Stimulated activated CD8-positive, alpha-beta memory T cell treated with anti-CD3 and anti-CD28 coated beads, Interleukin-15, amount 100 ng/mL, for 48 hours (primary cell): Measurements from ENCODE around the gene MAPK1.
"Not testable (repeated sequence)": the region's sequence is repeated elsewhere in the genome, so short reads cannot be mapped to it uniquely, and the experiment has no call there.

Source experiments
- DNase-seq, 2 donors: peaks; one replicate each; pipeline ENCODE4 v3.0.0-alpha.2; 2020; ENCODE audit warnings: low read depth in 2 of 2

The MAPK1 gene

DNA sequence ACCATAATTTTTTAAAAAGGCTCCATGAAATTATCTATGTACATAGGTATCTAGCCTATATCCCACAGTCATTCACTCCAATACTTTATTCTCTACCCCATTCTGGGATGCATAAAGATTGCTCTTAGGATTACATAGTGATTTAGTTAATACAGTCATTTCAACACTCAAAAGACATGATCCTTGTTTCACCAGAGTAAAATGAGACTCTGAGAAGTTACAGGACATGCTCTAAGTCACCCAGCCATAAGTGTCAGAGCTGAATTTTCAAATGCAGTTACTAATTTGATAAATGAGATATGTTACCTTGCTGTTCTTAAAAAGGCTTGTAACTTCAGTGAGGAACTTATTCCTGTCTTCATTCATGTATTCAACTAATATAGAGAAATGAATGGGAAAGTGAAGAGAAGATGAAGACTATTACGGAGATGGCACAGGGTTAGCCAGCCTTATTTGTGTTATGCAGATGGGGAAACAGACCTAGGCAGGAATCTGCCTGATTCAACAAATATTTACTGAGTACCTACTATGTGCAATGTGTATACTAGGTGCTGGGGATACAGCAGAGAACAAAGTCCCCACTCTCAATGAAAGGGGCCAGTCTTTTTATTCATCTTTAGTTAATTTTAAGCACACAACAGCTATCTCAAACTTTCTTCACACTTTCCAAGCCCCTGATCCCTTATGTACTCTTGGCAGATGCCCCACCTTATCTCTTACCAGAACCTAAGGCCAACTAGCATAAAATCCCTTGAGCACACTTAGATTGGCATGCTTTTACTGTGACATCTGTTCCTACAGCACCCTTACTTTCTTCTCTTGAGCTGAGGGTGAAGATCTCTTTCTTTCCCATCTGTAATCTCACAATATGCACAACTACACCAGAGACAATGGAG lies 21.6 kb downstream of the MAPK1 start:
- no peak for DNase-seq

DNA sequence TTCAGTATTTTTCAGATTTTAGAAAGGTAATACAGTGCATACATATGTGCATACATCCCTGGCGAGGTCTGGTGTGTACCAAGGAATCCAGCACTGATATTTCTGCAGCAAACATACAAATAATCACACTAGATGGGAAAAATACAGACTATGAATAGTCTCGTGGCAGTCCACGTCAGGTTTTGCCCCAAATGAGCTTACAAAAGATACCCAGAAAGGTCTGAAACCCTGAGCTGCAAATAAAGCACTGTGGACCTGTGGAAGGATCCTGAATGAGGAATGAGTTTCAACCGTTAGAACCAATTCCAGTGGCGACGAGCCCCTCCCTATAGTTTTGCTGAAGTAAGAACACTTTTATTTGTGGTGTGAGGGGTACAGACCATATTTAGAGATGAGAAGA lies 24.5 kb downstream of the MAPK1 start:
- DNase-seq, result no peak

DNA sequence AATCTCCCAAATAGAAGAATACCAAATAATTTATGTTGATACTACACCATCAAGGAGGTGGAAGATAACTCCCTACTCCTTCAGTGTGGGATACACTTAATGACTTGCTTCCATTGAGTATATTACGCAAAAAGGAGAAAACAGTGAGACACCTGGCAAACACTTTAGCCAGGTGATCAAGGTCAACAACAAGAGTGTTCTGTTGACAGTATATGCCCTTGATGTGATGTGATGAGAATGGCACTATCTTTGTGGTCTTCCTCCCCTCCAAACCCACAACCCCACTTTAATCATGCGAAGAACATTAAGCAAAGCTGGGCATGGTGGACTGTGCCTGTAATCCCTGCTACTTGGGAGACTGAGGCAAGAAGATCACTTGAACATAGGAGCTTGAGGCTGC lies 26.0 kb downstream of the MAPK1 start:
- DNase-seq, result no peak

DNA sequence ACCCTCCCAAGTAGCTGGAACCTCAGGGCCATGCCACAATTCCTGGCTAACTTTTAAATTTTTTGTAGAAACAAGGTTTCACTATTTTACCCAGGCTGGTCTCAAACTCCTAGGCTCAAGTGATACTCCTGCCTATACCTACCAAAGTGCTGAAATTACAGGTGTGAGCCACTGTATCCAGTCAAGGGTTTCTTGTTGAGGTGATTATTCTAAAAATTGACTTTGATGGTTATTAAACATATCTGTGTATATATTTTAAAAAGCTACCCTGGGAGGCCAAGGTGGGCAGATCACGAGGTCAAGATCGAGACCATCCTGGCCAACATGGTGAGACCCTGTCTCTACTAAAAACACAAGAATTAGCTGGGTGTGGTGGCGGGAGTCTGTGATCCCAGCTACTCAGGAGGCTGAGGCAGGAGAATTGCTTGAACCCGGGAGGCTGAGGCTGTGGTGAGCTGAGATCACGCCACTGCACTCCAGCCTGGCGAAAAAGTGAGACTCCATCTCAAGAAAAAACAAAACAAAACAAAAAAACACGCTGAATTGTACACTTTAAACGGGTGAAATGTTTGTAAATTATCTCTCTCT lies 27.1 kb downstream of the MAPK1 start:
- no peak for DNase-seq

DNA sequence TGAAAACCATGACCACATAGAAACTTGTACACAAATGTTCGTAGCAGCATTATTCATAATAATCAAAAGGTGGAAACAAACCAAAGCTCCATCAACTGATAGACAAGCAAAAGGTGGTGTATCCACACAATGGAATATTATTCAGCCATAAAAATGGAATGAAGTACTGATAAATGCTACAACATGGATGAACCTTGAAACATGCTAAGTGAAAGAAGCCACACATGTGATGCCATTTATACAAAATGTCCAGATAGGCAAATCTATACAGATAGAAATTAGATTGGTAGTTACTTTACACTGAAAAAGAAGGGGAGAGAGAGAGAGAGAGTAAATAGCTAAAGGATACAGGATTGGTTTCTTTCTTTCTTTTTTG lies 27.7 kb downstream of the MAPK1 start:
- no peak for DNase-seq

DNA sequence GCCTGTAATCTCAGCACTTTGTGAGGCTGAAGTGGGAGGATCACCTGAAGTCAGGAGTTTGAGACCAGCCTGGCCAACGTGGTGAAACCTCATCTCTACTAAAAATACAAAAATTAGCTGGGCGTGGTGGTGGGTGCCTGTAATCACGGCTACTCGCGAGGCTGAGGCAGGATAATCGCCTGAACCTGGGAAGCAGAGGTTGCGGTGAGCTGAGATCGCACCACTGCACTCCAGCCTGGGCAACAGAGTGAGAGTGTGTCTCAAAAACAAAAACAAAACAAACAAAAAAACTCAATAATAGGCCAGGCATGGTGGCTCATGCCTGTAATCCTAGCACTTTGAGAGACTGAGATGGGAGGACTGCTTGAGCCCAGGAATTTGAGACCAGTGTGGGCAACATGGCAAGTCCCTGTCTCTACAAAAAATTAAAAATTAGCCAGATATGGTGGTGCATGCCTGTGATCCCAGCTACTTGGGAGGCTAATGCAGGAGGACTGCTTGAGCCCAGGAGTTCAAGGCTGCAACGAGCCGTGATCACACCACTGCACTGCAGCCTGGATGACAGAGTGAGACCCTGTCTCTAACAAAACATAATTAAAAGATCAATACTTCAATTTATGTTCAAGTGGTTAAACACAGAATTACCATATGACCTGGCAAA lies 28.2 kb downstream of the MAPK1 start:
- DNase-seq, result not testable (repeated sequence)

DNA sequence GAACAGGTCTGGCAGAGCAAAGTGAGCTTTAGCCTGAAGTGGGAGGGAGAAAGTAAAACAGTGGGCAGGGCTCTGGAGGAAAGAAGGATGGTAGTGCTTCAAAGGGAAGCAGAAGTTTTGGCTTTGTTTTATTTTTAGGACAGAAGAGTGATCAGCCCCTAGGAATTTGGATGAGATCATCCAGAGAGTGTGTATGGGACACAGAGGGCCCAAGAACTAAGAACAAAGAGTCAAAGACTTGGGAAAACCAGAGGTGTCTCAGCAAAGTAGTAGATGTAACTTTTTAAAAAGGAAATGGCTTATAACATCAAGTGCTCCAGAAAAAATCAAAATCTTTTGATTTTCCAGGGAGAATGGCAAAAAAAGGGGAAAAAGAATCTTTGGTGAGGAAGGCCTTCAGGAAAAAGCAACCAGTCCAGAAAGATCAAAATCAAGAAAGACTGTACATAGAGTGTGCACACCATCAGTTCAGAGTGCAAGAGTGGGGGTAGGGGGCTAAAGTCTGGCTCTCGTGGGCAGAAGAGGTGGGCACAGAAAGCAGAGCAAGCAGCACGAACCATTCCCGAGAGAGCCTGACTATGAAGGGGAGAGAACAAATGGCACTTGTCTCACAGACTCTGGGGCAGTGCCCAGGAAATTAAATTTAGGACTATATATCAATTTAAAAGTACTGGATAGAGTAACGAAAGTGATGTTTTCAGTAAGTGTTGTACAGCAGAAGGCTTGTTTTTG lies 30.0 kb downstream of the MAPK1 start:
- no peak for DNase-seq

DNA sequence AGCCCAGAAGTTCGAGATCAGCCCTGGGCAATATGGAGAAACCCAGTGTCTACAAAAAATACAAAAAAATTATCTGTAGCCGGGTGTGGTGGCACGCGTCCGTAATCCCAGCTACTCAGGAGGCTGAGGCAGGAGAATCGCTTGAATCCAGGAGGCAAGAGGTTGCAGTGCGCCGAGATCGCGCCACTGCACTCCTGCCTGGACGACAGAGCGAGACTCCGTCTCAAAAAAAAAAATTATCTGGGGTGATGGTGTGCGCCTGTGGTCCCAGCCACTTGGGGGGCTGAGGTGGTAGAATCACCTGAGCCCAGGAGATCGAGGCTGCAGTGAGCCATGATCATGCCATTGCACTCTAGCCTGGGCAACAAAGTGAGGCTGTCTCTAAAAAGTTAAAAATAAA lies 31.0 kb downstream of the MAPK1 start:
- DNase-seq, result not testable (repeated sequence)

DNA sequence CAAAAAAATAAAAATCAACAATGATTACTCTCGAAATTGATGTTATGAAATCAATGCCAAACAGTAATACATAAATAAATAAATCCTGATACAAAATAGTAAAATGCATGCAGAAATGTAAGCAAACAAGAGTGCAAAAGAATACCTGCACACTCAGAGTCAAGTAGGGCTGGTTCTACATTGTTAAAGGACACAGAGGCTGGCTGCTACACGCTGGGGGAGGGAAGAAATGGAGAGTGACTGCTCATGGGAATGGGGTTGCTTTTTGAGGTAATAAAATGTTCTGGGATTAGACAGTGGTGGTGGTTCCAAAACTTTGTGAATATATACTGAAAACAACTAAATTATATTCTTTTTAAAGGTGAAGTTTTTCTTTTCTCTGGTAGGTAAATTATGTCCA lies 32.1 kb downstream of the MAPK1 start:
- no peak for DNase-seq

DNA sequence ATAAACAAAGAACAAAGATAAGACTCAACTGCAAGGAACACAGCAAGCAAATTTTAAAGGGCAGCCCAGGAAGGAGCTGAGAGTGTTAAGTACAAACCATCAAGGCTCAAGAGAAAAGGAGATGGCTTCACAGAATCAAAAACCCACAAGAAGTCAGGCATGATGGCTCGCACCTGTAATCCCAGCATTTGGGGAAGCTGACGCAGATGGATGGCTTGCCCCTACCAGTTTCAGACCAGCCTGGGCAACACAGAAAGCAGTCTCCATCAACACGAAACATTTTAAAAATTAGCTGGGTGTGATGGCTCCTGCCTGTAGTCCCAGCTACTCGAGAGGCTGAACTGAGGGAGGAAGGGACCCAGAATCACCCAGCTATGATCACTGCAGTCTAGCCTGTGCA lies 32.6 kb downstream of the MAPK1 start:
- no peak for DNase-seq

DNA sequence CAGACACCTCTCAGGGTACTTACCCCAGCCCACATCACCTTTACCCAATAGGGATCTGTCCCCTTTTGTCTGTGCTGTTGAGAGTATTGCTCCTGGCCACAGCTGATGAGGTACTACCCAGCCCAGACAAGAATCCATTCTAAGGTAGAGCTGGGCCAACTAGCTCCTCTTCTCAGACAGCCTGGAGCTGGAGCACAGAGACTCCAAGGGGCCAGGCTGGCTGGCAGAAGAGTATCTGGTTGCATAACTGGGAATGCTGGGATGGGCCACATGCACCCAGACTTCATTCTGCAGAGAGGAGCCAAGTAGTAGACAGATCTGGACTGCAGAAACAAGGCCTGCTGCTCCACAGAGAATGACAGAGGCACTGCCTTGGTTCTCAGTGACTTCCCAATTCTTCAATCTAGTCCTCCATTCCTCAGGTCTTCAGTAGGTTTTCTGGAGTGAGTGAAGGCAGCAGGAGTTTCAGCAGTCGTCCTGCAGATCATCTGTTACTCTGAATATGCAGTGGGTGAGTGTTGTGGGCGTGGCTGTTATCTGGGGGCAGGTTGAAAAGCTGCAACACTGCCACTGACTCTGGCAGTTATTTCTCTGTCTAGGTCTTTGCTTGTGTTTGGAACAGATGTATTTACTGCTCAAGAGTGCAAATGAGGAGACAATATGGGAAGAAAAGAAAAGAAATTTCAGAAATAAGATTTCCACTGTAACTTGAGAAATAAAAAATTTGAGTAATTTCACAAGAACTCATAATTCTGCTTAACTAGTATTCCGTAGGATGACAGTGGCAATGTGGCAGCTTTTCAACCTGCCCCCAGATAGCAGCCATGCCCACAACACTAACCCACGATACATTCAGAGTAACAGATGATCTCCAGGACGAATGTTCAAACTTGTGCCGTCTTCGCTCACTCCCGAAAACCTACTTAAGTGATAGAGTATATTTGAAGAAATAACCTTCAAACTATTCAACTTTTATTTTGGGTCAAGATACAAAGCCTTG lies 34.9 kb downstream of the MAPK1 start:
- DNase-seq, result no peak

DNA sequence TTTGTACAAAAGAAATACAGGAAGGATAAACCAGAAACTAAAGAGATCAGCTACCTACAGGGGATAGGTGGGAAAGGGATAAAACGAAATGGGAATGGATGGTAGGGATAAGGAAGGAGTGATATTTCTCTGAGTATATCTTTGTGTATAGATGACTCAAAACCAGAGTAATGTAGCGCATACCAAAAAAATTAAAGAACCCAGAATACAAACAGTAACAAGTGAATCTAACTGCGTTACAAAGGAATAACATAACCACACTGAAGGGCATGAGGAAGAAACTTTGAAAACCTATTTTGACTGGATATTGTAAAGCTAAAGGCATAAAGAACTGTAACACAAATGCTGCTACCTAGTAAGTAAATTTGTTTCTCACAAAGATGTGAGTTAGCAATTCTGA lies 37.9 kb downstream of the MAPK1 start:
- no peak for DNase-seq

DNA sequence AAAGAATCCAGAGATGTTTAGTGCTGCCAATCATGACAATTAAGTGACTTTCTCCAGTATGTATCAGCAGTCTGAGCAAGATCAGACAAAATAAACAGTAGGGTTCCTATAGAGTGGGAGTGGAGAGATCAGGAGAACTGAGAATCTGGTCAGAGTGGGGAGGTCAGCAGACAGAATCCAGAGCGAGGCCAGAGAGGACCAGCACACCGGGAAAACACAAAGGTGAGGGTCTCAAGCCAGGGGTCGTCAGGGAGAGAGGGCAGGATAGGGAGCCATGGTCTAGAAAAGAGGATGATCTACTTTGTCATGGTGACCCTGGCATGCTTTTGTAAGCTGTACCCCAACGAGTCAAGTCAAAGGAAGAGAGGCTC lies 39.2 kb downstream of the MAPK1 start:
- DNase-seq, result no peak

DNA sequence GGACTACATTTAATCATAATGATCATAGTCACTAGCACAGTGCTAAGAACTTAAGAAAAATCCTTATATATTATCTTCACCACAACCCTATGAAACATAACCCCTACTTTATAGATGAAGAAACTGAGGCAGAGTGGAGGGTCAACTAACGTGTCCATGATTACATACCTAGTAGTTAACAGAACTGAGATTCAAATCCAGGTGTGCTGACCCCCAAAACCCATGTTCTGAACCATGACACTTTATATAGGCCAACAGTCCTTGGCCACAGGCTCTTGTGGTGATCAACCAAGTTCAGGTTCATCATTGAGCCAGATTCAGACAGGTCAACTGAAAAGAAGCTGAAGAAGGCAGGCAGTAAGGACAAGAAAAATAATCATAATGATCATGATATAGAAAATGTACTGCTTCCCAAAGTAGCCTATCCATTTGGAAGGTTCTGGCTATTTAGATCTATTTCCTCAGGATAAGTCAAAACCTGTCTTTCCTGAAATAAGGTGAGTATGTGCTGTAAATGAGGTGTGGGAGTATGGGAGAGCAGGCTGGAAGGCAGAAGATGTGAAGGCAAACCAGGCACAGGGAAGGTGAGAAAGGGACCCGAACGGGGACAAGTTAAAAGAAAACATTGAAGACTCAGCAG lies 39.7 kb downstream of the MAPK1 start:
- DNase-seq, result no peak

DNA sequence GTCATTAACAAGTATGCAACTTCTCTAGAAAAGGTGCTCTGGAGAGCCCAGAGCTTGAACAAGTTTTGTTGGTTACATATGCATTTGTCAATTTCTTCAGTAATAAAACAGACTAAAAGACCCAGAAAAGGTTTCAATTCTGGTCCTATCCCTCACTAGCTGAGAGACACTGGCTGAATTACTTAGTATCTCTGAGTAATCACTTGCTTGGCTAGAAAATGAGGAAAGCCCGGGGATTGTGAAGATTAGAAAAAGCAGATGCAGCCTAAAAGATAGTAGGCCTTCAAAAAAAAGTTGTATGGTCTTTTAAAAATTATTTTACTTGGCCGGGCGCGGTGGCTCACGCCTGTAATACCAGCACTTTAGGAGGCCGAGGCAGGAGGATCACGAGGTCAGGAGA lies 41.2 kb downstream of the MAPK1 start:
- DNase-seq, result no peak

DNA sequence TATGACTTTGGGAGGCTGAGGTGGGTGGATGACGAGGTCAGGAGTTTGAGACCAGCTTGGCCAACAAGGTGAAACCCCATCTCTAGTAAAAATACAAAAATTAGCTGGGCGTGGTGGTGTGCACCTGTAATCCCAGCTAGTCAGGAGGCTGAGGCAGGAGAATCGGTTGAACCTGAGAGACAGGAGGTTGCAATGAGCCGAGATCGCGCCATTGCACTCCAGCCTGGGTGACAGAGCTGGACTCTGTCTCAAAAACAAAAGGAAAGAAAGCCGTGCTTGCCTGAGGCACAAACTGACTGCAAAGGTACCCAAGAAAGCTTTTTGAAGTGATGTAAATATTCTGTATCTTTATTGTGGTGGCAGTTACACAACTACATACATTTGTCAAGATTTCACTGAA lies 42.5 kb downstream of the MAPK1 start:
- not testable (repeated sequence) for DNase-seq

DNA sequence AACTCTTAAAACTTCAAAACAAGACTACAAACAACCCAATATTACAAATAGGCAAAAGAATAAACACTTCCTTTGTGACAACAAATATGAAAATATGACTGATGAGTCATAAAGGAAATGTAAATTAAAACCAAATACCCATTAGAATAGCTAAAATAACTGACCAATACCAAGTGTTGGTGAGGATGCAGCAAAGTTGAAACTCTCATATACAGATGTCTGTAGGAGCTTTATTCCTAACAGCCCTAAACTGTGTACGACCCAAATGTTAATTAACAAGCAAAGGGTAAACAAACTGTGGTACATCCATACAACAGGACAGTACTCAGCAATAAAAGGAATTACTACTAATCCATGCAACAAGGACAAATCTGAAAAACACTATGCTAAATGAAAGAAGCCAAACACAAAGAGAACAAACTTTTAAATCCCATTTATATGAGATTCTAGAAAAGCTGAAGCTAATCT lies 43.0 kb downstream of the MAPK1 start:
- no peak for DNase-seq

DNA sequence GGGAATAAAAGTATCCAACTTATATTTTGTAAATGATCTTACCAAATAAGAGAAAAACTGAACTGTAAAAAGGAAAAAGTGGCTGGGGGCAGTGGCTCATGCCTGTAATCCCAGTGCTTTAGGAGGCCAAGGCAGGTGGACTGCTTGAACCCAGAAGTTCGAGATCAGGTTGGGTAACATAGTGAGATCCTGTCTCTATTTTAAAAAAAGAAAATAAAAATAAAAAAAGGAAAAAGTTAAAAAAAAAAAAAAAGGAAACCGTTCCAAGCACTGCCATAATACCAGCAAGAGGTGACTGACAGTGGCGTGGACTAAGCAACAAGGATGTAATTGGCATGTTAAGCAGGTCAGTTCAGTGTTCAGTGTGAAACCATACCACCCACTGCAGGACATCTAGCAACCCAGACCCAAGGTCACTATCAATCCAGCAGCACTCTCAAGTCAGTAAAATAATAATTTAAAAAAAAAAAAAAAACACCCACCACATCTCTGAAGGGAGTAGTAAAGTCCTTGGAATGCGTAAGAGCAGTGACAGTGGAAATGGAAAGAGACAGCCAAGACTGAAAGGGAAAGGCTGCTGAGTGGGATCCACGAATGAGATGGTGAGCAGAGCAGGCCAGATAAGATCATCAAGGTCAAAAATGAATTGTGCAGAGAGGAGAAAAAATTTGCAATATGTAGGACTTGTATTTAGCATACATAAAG lies 43.6 kb downstream of the MAPK1 start:
- no peak for DNase-seq

DNA sequence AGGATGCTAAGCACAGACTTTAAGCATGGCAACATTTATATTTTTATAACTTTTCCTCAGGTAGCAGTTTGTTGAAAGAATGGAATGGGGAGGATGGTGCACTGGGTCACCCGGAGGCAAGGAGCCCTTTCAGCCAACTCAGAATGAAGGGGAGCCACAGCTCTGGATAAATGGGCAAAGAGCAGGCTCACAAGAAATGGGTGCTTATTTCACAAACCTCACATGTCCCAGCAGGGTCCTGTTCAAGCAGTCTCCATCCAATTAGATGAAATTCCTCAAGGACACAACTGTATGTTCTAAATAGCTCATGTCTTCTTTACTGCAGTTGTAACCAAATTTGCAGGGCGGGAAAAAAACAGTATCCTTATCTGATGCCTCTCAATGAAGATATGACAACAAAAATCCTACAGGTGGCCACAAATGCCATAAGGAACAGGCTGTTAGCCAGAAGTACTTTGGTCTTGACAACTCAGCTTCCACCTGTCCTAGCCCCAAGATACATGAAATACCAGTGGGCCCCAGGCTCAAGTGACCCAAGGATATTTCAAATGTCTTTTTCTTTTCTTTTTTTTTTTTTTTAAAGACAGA lies 48.2 kb downstream of the MAPK1 start:
- no peak for DNase-seq
